Measurements from ENCODE around the gene GPHB5.
"Not testable (repeated sequence)": the region's sequence is repeated elsewhere in the genome, so short reads cannot be mapped to it uniquely, and the experiment has no call there.

GPHB5 gene

GRCh38 chr14:63295231-63295685, 23.5 kb downstream of the GPHB5 start:
- DNase-seq (ENCODE audit: low read depth) = no peak

DNA sequence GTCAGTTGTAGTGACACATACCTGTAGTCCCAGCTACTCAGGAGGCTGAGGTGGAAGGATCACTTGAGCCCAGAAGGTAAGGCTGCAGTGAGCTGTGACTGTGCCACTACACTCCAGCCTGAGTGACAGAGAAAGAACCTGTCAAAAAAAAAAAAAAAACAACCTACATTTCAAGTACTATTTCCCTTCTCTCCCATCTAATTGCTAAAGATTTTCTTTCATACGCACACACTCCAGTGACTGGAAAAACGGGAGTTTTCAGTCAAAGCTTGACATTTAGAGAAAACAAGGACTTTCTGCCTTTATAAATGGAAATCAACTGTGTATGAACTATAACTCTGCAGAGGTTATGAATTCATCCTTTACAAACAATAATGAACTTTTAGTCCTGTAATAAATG, 25.9 kb downstream of the GPHB5 start:
- no peak for DNase-seq (ENCODE audit: low read depth)

DNA sequence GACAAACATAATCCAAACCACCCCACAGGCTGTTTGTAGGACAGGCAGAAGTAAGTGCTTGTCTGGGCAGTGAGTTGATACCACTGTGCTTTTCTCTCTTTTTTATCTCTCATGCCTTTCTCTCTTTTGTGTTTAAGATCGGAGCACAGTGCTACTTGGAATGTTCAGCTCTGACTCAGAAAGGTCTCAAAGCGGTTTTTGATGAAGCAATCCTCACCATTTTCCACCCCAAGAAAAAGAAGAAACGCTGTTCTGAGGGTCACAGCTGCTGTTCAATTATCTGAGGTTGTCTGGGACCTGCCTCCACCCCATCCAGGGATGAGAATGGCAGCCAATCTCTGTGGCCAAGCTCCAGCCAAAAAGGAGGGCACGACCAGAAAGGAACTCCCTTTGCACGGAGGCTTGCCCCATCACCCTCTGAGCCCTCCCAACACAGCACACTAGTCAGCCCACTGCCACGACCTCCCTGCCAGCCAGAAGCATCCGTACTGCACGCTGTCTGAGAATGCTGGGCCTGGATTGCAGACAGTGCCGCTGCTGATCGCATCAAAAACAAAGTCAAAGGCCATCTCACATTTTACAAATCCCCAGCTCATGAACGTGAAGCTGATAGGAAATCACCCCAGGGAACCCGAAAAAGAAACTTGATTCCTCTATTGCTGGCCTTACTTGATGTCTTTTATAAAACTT, 27.8 kb downstream of the GPHB5 start:
- DNase-seq (ENCODE audit: low read depth) = no peak

DNA sequence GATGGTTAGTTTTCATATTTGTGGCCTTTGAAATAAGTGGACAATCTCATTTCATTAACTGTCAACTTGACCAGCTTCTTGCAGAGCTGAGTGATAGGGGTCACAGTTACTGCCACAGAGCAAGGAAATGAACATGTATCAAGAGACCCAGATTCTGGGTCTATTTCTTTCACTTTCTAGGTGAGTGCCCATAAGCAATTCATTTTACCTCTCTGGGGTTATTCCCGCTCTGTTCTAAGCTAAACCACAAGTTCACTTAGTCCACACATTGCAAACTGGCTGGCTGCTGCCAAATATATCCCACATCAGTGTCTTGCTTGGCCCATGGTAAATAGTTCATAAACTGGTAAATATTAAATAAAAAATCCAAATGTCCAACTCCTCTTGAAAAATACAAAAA, 29.9 kb downstream of the GPHB5 start:
- no peak for DNase-seq (ENCODE audit: low read depth)

- DNase-seq (ENCODE audit: low read depth) = no peak
Observed at GRCh38 chr14:63287666-63288483, 30.9 kb downstream of the GPHB5 start.

DNA sequence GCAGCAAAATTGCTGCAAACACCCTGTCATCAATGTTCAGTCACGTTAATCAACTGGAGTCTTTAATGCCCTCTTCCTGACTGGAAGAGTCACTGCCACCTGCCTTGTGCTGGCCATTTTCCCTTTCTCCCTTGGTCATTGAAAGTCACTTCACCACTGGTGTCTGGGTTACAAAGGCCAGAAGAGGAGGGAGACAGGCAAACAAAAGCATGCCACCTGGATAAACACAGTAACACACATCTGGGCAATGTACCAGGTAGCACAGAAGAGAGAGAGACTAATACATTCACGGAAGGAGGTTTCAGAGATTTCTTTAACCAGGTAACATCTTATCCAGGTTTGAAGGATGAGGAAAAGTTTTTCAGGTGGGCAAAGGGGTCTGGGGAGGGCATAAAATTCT, 32.7 kb downstream of the GPHB5 start:
- no peak for DNase-seq (ENCODE audit: low read depth)

GRCh38 chr14:63283884-63284248, 34.9 kb downstream of the GPHB5 start:
- DNase-seq (ENCODE audit: low read depth) = no peak

GRCh38 chr14:63282997-63283883, 35.5 kb downstream of the GPHB5 start:
- DNase-seq (ENCODE audit: low read depth) = no peak

- not testable (repeated sequence) for DNase-seq (ENCODE audit: low read depth)
Observed at GRCh38 chr14:63279933-63280332, 38.8 kb downstream of the GPHB5 start.

DNA sequence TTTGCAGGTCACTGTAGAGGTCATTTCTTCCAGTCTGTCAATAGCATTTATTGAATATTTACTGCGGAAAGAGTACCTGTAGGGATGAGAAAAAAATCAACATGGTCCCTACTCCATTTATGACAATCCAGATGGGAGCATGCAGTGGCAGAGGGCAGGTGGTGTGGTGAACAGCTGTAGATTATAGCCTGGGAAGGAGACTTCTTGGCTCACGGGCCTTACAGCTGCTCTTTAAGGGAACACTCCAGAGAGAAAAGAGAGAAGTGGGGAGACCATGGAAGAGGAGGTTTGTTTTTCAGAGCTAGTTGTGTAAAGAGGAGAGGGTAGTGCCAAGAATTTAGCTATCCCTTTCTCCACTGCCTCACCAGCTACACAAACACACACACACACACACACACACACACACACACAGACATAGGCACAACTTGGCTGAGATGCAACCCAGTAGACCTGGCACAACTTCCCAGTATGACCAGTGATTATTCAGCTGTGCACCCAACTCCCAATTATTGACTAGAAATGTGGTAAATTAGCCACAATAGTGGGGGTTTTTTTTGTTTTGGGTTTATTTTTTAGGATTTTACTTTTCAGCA, 41.0 kb downstream of the GPHB5 start:
- no peak for DNase-seq (ENCODE audit: low read depth)

- DNase-seq (ENCODE audit: low read depth) = no peak
Observed at GRCh38 chr14:63276492-63277342, 42.0 kb downstream of the GPHB5 start.

GRCh38 chr14:63276016-63276415, 42.7 kb downstream of the GPHB5 start:
- no peak for DNase-seq (ENCODE audit: low read depth)

- no peak for DNase-seq (ENCODE audit: low read depth)
Observed at GRCh38 chr14:63275611-63276010, 43.1 kb downstream of the GPHB5 start.

DNA sequence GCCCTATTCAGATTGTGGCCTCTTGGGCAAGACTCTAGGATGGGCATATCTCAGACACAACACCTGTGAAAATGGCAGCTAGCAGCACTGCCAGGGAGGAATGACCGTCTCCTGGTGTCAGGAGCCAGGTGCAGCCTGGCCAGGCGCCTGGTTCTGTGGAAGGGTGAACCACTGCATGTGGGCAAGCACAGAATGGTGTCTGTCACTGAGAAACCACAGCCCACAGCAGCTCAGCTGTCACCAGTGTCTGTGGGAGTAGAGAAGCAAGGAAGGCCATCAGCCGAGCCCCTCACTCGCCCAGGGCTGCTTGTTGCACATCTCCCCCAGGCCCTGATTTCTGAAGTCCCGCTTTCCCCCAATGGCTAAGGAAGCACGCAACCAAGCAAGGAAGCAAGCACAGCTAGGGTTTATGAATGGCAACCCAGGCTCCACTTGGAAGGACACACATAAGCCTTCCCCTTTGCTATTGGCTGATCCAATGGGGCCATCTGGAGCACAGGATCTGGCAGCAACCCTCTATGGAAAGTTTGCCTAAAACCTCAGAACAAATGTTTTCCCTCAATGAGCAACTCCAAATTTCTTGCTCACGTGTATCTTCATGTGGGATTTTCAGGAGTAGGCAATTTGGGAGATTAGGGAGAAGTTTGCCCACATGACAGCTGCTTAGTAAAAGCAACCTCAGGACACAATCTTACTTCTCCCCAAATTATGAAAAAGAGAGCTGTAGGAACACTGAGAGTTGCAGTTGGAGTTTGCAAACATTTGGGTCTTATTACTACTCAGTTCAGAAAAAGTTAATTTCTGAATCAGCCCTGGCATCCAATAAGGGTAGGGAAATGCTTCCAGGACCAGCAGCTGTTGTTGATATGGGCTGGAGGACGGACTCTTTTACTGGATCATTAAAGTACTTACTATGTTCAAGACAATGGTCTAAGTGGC, 44.7 kb downstream of the GPHB5 start:
- DNase-seq (ENCODE audit: low read depth) = no peak

- DNase-seq (ENCODE audit: low read depth) = no peak
Observed at GRCh38 chr14:63273129-63273528, 45.6 kb downstream of the GPHB5 start.

DNA sequence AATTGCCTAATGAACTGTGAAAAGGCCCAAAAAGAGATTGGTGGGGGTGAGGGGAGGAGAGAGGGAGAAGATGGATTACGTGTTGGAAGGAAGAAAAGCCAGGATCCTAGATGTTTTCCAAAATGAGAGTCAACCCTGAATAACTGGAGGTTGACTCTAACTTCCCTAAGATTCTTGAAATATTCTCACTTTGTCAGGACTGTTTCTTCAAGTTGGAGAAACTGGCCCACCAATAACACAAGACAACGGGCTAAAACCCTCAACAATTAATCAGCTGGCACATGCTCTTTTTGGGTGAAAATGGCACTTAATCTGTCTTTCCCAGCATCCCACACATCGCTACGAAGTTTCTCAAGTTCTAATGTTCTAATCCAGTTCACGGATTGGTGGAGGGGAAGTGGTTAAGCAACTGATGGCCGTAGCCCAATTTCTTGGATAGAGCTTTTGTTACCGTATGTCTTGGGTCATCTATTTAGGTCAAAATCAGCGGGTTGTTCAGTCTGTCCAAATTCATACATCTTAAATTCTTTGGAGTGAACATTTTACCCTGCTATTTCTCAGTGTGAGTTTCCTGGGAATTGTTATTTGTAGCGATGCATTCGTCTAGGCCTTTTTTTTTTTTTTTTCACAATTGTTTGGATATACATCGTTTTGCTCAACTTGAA, 49.0 kb downstream of the GPHB5 start:
- no peak for DNase-seq (ENCODE audit: low read depth)

- no peak for DNase-seq (ENCODE audit: low read depth)
Observed at GRCh38 chr14:63268771-63269170, 50.0 kb downstream of the GPHB5 start.

DNA sequence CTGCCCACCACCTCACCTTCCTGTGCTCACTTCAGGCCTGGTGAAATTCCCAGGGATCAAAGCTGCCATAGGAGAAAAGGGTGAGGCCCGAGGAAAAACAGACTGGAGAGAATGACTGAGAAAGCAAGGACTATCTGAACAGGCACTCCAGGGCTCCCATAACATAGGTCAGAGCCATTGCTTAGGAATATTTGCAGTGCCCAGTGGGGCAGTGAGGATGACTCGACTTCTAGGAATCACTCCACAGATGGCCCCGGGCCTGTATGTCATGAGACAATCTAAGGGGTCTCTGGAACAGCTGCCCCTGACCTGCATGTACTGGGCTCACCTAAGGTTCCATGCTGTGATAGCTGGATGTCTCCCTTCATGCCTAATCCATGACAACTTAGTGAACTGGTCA, 51.6 kb downstream of the GPHB5 start:
- no peak for DNase-seq (ENCODE audit: low read depth)

- DNase-seq (ENCODE audit: low read depth) = no peak
Observed at GRCh38 chr14:63266106-63266505, 52.6 kb downstream of the GPHB5 start.

All from activated T-helper 9 cell treated with anti-CD3 and anti-CD28 coated beads, Interleukin-2, amount 50 U/mL, for 16 hours (primary cell).